ENCODE results near the gene MYO9A.

MYO9A gene

DNA sequence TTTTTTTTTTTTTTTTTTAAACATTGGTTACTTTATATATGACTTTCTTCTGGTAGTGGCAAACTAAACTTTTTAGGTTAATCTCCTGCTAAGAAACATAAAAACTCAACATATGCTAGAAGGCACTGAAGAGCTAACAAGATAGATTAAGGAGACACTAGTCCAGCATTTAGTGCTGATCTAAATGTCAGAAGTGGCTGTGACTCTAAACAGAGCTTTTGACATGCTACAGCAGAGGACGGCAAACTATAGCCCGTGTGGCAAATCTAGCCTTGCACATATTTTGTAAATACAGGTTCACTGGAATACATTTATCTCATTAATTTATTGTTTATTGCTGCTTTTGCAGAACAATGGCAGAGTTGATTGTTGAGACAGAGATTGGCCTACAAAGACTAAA, 287.0 kb downstream of the MYO9A start:
- DNase-seq, result no peak

- no peak for DNase-seq
Measured at GRCh38 chr15:71826196-71826595, 291.8 kb downstream of the MYO9A start.

DNA sequence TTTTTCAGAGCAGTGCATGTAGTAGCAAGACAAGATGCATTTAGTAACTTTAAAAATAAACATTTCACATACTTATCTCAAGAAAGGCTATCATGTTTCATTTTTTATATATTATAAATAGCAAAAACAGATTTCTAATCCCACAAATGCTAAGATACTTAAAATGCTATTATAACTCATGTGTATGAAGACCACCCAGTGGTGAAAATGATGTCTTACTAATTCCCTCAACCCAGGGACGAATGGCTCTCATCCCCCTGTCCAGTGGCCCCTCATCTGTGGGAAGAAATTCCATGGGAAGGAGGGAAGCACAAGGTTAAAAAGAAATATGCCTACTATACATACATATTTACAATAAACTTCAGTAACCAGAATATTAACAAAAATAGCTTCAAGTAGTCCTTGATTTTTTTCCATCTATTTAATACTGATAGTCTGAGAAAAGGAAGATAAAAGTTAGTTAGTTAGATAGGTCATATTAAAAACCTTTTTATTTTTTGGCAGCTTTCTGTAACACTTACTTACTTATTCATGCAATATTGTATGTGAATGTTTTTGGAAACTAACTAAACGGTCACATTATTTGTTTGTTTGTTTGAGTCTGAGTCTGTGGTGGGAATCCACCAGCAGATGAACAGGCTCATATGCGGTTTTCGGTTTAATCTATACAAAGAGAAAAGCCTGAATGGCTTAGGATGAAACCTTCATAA, 292.8 kb downstream of the MYO9A start:
- DNase-seq, result no peak

- DNase-seq, result no peak
Measured at GRCh38 chr15:71823801-71824200, 294.1 kb downstream of the MYO9A start.

GRCh38 chr15:71822890-71823630, 294.9 kb downstream of the MYO9A start:
- DNase-seq, result no peak

- no peak for DNase-seq
Measured at GRCh38 chr15:71821547-71822129, 296.3 kb downstream of the MYO9A start.

DNA sequence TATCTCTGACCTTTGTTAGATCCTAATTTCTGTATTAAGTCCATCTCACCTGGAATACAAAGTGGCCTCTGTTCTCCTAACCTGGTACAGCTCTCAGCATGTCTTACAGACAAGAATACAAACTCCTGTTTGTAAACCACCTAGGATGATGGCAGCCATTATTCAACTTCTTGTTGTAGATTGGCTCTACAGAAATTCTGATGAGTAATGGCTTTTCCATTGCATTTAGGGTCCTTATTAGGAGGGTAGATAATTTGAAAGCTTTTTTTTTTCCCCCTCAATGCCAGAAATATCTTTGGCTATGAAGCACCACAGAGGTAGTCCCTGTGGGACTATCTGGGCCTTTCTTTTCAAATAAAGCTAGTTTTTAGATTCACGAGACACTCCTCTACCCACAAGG, 297.8 kb downstream of the MYO9A start:
- DNase-seq, result no peak

DNA sequence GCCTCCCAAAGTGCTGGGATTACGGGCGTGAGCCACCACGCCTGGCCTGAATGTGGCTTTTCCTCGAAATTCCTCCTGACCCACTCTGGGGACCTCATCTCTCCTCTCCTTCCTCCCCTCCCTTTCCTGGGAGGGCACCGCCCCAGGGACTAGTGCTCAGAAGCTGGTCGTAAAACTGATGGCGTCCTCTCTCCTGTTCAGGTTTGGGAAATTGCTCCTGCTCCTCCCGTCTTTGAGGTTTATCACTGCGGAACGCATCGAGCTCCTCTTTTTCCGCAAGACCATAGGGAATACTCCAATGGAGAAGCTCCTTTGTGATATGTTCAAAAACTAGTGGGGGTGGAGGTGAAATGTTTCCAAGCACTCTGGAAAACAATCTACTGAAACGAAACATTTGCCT, 300.6 kb downstream of the MYO9A start:
- DNase-seq, result no peak

GRCh38 chr15:71815301-71815700, 302.6 kb downstream of the MYO9A start:
- DNase-seq, result no peak

GRCh38 chr15:71813723-71814470, 304.1 kb downstream of the MYO9A start:
- DNase-seq, result no peak

GRCh38 chr15:71812966-71813722, 304.8 kb downstream of the MYO9A start:
- DNase-seq, result no peak

- DNase-seq, result no peak
Measured at GRCh38 chr15:71811752-71812735, 305.9 kb downstream of the MYO9A start.

- DNase-seq, result no peak
Measured at GRCh38 chr15:71811036-71811736, 306.8 kb downstream of the MYO9A start.

- DNase-seq, result no peak
Measured at GRCh38 chr15:71810256-71811035, 307.5 kb downstream of the MYO9A start, which contains the start of gene NR2E3. NR2E3 (plus strand) TSS chr15:71810554; CDS start chr15:71810744, 190 bp downstream.

GRCh38 chr15:71809346-71809745, 308.6 kb downstream of the MYO9A start:
- no peak for DNase-seq

GRCh38 chr15:71808311-71809020, 309.5 kb downstream of the MYO9A start:
- DNase-seq, result no peak

DNA sequence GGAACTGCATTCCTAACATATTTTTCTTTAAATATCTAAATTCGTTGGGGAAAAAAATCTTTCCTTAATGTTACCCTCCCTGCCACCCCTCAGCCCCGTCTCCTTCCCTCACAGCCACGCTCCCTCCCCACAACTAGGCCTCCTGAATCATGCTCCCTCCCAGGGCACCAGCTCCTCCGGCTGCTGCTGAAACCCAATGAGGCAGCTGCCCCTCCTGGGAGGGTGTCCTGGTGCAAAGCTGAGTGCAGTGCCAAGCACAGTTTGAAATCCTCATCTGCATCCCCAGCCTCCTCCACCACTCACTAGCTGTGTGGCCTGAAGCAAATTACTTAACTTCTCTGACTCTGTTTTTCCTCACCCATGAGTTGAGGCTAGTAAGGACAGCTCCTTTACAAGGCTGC, 310.3 kb downstream of the MYO9A start:
- DNase-seq, result no peak

DNA sequence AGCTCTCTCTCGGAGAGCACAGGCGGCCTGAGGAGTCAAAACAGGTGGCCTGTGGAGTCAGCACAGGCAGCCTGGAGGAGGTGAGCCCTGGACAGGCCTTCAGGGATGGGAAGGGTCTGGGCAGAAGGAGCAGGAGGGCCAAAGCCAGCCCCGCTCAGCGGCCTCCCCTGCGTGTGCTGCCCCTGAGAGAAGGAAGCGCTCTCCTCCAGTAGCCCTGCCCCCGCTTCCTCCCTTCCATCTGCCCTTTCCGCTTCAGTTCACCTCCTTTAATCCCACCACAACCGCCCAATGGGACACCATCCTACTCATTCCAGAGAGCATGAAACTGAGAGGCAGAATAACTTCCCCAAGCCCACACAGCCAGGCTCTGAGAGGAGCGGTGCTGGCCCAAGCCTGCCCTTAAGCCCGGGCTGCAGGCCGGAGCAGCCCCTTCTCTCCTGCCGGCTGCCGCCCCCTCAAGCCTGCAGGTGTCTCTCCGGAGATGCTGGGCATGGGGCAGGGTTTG, 310.8 kb downstream of the MYO9A start:
- no peak for DNase-seq

DNA sequence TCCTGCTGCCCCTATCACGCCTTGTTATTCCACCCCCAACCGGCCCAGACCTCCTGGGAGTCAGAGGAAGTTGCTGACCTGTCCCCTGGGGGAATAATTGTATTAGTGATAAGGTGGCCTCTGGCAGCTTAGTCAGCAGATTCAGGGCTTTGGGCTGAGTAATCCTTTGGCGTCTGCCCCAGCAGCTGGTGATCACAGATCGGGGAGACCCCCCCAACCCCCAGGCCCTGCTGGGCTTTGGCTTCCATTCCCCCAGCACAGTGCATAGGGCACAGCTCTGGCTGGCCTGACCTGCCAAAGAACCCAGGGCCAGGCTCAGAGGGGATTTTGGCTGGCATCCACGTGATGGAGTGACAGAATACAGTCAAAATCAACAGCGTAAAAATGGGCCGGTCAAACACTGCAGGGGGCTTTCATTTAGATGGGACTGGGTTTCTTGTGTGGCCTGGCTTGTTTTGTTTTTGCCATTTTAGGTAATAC, 311.5 kb downstream of the MYO9A start:
- DNase-seq, result no peak

Measured in activated naive CD4-positive, alpha-beta T cell treated with Interleukin-2 at 50 U/mL for 16 hours (primary cell).